Fibroblast of villous mesenchyme (primary cell): ENCODE data around the gene CLEC12A. TPM values are rescaled to one million over a fixed set of nuclear protein-coding genes. Genes with fewer than 3 reads are reported as not detected.
"Not testable (repeated sequence)": the region's sequence is repeated elsewhere in the genome, so short reads cannot be mapped to it uniquely, and the experiment has no call there.

ENCODE experiments used
- DNase-seq: peaks from one replicate; pipeline ENCODE4 v3.0.0-alpha.2; 2010; ENCODE audit warnings: low read depth
- H3K4me3 ChIP-seq: 2 replicates; pipeline ENCODE4 v1.5.1; 2011; ENCODE audit warnings: low read depth, mild to moderate bottlenecking, low read length
- CTCF ChIP-seq: IDR thresholded peaks from 2 replicates; pipeline ENCODE4 v1.5.1; 2012; ENCODE audit warnings: low read depth, mild to moderate bottlenecking, low read length; ENCODE audit not compliant: insufficient read depth
- total RNA-seq: library from RNA; depleted of rRNA; stranded (reverse); fragments of >200 nt; gene quantifications from 2 replicates; pipeline ENCODE4 v1.2.3, GENCODE V29; 2012

The CLEC12A gene
- total RNA-seq, 1 donor = not detected

- no peak for DNase-seq
These were observed 45.7 kb downstream of the CLEC12A start for GRCh38 chr12:10016881-10017280.

GRCh38 chr12:10018386-10018785, 47.2 kb downstream of the CLEC12A start:
- H3K4me3 ChIP-seq = no peak overlapping the region
- peak; percentile 9 for DNase-seq
- no peak for TF ChIP-seq CTCF

More at GRCh38 chr12:10016881-10017280, 45.7 kb downstream of the CLEC12A start:
- no peak for TF ChIP-seq CTCF
- no peak overlapping the region for H3K4me3 ChIP-seq

- no peak for DNase-seq
- no peak overlapping the region for H3K4me3 ChIP-seq
- TF ChIP-seq CTCF = no peak
These were observed 50.1 kb downstream of the CLEC12A start for GRCh38 chr12:10021342-10021741.

- no peak for TF ChIP-seq CTCF
- DNase-seq = no peak
- no peak overlapping the region for H3K4me3 ChIP-seq
These were observed 54.0 kb downstream of the CLEC12A start for GRCh38 chr12:10025236-10025635.

- DNase-seq, H3K4me3 ChIP-seq: not testable (repeated sequence)
These were observed 55.5 kb downstream of the CLEC12A start for GRCh38 chr12:10026666-10027065.

- no peak overlapping the region for H3K4me3 ChIP-seq
- no peak for DNase-seq
- TF ChIP-seq CTCF = no peak
These were observed 56.1 kb downstream of the CLEC12A start for GRCh38 chr12:10027311-10027710.

- no peak for TF ChIP-seq CTCF
- H3K4me3 ChIP-seq = no peak overlapping the region
- peak; percentile 51 for DNase-seq
These were observed 56.5 kb downstream of the CLEC12A start for GRCh38 chr12:10027721-10028120.
